ENCODE results near the gene INO80B.
"Not testable (repeated sequence)": the region's sequence is repeated elsewhere in the genome, so short reads cannot be mapped to it uniquely, and the experiment has no call there.

Gene INO80B

DNA sequence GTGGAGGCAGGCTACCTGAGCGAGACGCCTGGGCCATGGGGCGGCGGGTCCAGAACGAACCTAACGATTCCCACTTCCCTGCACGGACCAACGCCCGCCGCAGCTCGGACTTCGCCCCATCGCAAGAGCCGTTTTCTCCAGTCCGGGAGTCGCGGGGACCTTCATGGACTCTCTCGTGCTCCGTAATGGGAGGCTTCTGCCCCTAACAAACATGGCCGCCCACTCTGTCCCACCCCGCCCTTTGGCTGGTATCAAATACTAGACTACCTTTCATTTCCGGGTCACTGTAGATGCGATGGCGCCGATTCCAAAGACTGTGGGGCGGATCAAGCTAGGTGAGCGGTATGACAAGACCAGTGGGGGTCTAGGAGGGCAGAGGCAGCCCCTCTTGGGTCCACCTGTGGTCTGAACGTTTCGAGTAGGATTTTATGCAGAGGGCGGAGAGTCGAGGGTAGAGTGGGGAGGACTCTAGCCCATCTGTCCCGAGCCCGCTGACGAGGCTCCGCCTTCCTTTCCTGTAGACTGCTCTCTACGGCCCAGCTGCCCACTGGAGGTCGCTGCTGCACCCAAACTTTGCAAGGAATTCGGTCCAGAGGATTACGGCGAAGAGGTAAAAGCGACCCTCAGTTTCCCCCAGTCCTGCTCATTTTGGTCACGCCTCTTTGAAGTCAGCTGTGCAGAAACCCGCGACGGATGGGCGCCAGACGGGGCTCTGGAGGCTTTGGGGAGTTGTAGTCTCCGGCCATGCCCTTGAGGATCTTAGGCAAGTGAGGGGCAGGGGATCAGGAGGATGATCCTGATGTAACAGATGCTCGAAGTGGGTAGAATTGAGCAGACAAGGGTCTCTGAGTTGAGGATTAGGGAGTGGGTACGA is 28.2 kb downstream of the INO80B start, which contains the start of the genes CCDC142 and TTC31:
TSS of gene CCDC142 (minus strand) at position 198 of the 874 bp plus-strand sequence. CDS start at position 37, 161 bp downstream.
TSS of gene TTC31 (plus strand) at position 281 of the 874 bp plus-strand sequence. CDS start at position 296, 15 bp downstream.
- DNase-seq (ENCODE audit: low read depth, low spot score) = no peak
- no peaks in the 10 kb centered on the region for H3K27me3 ChIP-seq (ENCODE audit: control insufficient read depth, insufficient read depth, low read length)
- no peaks in the 10 kb centered on the region for H3K36me3 ChIP-seq (ENCODE audit: control insufficient read depth, insufficient read depth, low read length)
- no peaks in the 10 kb centered on the region for H3K9me3 ChIP-seq (ENCODE audit: control insufficient read depth, insufficient read depth, low read length)
- no peak within 1 kb of the TSS for H3K27ac ChIP-seq (ENCODE audit: low read length)
- no CpG with 5 or more reads among the region's 50 CpGs for WGBS (ENCODE audit: insufficient coverage, insufficient read length)
- H3K4me3 ChIP-seq (ENCODE audit: low read length) = peak within 1 kb of the TSS; percentile 58
- H3K4me1 ChIP-seq (ENCODE audit: control insufficient read depth, insufficient read depth, low read length) = peaks cover 6% of the 10 kb centered on the region

DNA sequence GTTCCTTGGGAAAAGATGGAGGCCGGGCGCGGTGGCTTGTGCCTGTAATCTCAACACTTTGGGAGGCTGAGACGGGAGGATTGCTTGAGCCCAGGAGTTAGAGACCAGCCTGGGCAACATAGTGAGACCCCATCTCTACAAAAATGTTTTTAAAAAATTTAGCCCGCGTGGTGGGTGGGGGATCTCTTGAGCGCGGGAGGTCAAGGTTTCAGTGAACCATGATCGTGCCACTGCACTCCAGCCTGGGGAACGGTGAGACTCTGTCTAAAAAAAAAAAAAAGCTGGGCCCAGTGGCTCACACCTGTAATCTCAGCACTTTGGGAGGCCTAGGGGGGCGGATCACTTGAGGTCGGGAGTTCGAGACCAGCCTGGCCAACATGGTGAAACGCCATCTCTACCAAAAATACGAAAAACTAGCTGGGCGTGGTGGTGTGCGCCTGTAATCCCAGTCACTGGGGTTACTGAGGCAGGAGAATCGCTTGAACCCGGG is 28.8 kb downstream of the INO80B start:
- H3K27ac ChIP-seq (ENCODE audit: low read length); H3K4me1 ChIP-seq (ENCODE audit: control insufficient read depth, insufficient read depth, low read length); H3K27me3 ChIP-seq (ENCODE audit: control insufficient read depth, insufficient read depth, low read length); H3K9me3 ChIP-seq (ENCODE audit: control insufficient read depth, insufficient read depth, low read length); H3K36me3 ChIP-seq (ENCODE audit: control insufficient read depth, insufficient read depth, low read length); DNase-seq (ENCODE audit: low read depth, low spot score): not testable (repeated sequence)
- H3K4me3 ChIP-seq (ENCODE audit: low read length) = peak overlapping the region; percentile 58; the same call in 1 of the 2 replicates
- WGBS (ENCODE audit: insufficient coverage, insufficient read length) = no CpG with 5 or more reads among the region's 19 CpGs

DNA sequence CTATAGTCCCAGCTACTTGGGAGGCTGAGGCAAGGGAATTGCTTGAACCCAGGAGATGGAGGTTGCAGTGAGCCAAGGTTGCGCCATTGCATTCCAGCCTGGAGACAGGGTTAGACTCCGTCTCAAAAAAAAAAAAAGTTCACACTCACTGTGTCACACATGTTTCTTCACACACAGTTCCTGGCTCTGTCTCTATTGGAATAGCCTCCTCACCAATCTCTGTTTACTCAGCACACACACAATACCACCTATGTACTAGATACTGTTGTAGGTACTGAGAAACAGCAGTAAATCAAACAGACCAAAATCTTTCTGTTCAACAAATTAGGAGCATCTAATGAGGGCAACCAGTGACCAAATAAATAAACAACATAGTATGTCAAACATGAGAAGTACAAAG is 31.3 kb downstream of the INO80B start:
- WGBS (ENCODE audit: insufficient coverage, insufficient read length) = no CpG with 5 or more reads among the region's 2 CpGs
- no peaks in the 10 kb centered on the region for H3K9me3 ChIP-seq (ENCODE audit: control insufficient read depth, insufficient read depth, low read length)
- H3K4me1 ChIP-seq (ENCODE audit: control insufficient read depth, insufficient read depth, low read length) = peaks cover 6% of the 10 kb centered on the region

DNA sequence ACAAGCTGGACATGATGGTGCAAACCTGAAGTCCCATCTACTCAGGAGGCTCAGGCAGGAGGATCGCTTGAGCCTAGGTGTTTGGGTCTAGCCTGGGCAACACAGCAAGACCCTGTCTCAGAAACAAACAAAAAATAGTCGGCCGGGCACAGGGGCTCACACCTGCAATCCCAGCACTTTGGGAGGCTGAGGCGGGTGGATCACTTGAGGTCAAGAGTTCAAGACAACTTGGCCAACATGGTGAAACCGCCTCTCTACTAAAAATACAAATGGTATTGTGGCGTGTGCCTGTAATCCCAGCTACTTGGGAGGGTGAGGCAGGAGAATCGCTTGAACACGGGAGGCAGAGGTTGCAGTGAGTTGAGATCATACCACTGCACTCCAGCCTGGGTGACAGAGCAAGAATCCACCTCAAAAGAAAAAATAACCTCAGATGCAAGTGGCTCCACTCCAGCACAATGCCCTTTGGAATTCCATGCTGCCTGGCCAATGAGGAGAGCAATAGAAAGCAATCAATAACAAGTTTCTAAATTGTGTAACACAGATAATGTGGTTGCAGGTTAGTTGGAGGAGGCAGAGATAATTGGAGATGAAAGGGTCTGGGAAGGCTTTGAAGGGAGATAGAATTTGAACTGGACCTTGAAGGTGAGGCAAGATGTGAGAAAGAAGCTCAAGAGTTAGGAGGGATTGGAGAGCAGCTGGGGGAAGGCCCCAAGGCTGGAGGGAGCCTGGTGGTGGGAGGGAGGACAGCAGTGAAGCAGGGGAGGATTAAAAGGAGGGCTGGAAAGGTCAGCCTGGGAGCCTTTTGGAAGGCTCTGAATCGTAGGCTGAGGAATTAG is 34.0 kb downstream of the INO80B start:
- peaks cover 24% of the 10 kb centered on the region for H3K36me3 ChIP-seq (ENCODE audit: control insufficient read depth, insufficient read depth, low read length)
- no CpG with 5 or more reads among the region's 9 CpGs for WGBS (ENCODE audit: insufficient coverage, insufficient read length)
- H3K27me3 ChIP-seq (ENCODE audit: control insufficient read depth, insufficient read depth, low read length) = no peaks in the 10 kb centered on the region
- DNase-seq (ENCODE audit: low read depth, low spot score) = no peak
- no peaks in the 10 kb centered on the region for H3K4me1 ChIP-seq (ENCODE audit: control insufficient read depth, insufficient read depth, low read length)
- no peak overlapping the region for H3K27ac ChIP-seq (ENCODE audit: low read length)
- H3K9me3 ChIP-seq (ENCODE audit: control insufficient read depth, insufficient read depth, low read length) = no peaks in the 10 kb centered on the region
- no peak overlapping the region for H3K4me3 ChIP-seq (ENCODE audit: low read length)

More for the DNA sequence above, 31.3 kb downstream of the INO80B start:
- Histone ChIP-seq H3K27ac (ENCODE audit: low read length) (no peak overlapping the region), H3K27me3 (ENCODE audit: control insufficient read depth, insufficient read depth, low read length) (no peaks in the 10 kb centered on the region), H3K4me3 (ENCODE audit: low read length) (no peak overlapping the region), H3K36me3 (ENCODE audit: control insufficient read depth, insufficient read depth, low read length) (peaks cover 6% of the 10 kb centered on the region; the same call in 1 of the 2 replicates)
- DNase-seq (ENCODE audit: low read depth, low spot score) = no peak

DNA sequence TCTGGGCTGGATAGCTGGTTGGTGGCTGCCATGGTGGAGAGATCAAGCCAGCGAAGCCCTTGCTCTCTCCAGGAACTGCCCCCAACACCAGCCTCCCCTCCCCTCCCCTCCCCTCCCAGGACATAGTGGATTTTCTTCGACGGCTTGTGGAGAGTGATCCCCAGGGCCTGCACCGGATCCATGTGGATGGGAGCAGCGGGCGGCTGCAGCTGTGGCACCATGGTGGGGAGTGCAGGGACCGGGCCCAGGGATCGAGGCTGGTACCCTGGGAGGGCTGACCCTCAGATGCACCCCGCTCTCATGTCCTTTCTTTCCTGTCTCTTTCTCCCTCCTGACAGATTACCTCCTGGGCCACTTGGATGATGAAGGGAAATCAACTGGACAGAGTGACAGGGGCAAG is 35.0 kb downstream of the INO80B start:
- no peaks in the 10 kb centered on the region for H3K9me3 ChIP-seq (ENCODE audit: control insufficient read depth, insufficient read depth, low read length)
- no peaks in the 10 kb centered on the region for H3K4me1 ChIP-seq (ENCODE audit: control insufficient read depth, insufficient read depth, low read length)
- no peak overlapping the region for H3K4me3 ChIP-seq (ENCODE audit: low read length)
- H3K36me3 ChIP-seq (ENCODE audit: control insufficient read depth, insufficient read depth, low read length) = peaks cover 24% of the 10 kb centered on the region
- WGBS (ENCODE audit: insufficient coverage, insufficient read length) = no CpG with 5 or more reads among the region's 9 CpGs
- DNase-seq (ENCODE audit: low read depth, low spot score) = no peak
- H3K27me3 ChIP-seq (ENCODE audit: control insufficient read depth, insufficient read depth, low read length) = no peaks in the 10 kb centered on the region
- H3K27ac ChIP-seq (ENCODE audit: low read length) = no peak overlapping the region

DNA sequence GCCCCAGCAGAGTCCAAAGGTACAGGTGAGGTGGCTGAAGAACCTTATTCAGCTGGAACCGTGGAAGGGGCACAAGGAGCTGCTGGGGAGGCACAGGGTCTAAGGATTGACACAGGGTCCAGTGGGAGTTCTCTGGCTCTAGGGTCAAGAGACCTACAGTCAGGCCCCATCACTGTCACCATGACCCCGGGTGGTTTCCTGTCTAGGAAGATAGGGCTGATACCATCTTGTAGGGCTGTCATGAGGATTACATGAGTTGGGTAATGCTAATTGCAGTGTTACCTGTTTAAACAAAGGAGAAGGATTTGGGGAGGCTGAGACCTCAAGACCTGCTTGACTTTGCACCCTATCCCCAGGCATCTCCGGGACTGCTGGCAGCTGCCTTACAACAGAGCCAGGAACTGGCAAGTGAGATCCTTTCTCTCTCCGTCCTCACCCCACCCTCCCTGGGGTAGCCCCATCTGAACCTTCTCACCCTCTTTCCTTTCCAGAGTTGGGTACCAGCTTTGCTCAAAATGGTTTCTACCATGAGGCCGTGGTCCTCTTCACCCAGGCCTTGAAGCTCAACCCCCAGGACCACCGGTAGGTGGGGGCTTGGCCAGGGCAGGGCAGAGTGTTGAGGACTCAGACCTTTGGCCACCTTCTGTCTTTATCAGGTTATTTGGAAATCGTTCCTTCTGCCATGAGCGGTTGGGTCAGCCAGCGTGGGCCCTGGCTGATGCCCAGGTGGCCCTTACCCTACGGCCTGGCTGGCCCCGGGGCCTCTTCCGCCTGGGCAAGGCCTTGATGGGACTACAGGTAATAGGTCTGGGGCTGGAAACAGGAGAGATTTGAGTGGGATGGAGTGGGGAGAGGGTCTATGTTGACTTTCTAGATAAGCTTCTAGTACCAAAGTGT is 37.0 kb downstream of the INO80B start:
- no CpG with 5 or more reads among the region's 12 CpGs for WGBS (ENCODE audit: insufficient coverage, insufficient read length)
- Histone ChIP-seq H3K4me3 (ENCODE audit: low read length) (no peak overlapping the region), H3K27me3 (ENCODE audit: control insufficient read depth, insufficient read depth, low read length) (peaks cover 12% of the 10 kb centered on the region), H3K36me3 (ENCODE audit: control insufficient read depth, insufficient read depth, low read length) (peaks cover 24% of the 10 kb centered on the region), H3K27ac (ENCODE audit: low read length) (no peak overlapping the region), H3K9me3 (ENCODE audit: control insufficient read depth, insufficient read depth, low read length) (no peaks in the 10 kb centered on the region), H3K4me1 (ENCODE audit: control insufficient read depth, insufficient read depth, low read length) (no peaks in the 10 kb centered on the region)
- DNase-seq (ENCODE audit: low read depth, low spot score) = no peak

DNA sequence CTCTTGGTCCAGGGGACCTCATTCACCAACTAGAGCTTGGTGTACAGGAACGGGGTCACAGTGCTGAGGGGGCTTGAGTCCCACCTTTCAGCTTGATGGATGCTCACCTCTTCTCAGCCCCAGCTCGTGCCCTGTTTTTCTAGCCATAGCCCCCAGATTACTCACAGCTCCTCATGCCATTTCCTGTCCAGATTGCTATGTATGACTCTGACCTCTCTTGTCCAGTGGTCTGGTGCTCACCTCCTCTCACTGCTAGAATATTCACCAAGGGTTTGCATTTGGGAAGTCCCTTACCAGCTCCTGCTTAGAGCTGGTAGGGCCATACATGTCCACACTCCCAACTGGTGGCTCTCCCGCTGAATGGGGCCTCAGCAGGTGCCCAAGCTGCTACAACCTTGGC is 38.7 kb downstream of the INO80B start:
- WGBS (ENCODE audit: insufficient coverage, insufficient read length) = no CpG with 5 or more reads among the region's 3 CpGs
- H3K9me3 ChIP-seq (ENCODE audit: control insufficient read depth, insufficient read depth, low read length) = no peaks in the 10 kb centered on the region
- peaks cover 24% of the 10 kb centered on the region for H3K36me3 ChIP-seq (ENCODE audit: control insufficient read depth, insufficient read depth, low read length)
- H3K27me3 ChIP-seq (ENCODE audit: control insufficient read depth, insufficient read depth, low read length) = peaks cover 28% of the 10 kb centered on the region
- H3K27ac ChIP-seq (ENCODE audit: low read length) = no peak overlapping the region
- no peaks in the 10 kb centered on the region for H3K4me1 ChIP-seq (ENCODE audit: control insufficient read depth, insufficient read depth, low read length)
- H3K4me3 ChIP-seq (ENCODE audit: low read length) = no peak overlapping the region
- DNase-seq (ENCODE audit: low read depth, low spot score) = no peak

DNA sequence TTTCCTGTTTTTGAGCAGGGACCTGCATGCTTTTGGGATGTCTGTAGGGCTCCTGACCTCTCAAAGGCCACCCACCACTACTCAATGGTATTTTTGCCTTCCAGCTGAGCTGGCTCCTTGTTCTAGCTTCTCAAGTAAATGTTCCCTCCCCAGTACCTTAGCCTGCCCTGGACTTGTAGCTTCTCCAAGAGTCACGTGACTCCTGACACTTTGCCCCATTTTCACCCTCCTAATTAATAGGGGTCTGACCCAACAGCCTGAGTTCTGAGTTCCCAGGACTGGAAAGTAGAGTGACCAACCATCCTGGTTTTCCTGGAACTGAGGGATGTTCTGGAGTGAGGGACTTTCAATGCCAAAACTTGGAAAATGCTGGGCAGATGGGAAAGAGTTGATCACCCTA is 40.6 kb downstream of the INO80B start:
- Histone ChIP-seq H3K4me1 (ENCODE audit: control insufficient read depth, insufficient read depth, low read length) (no peaks in the 10 kb centered on the region), H3K4me3 (ENCODE audit: low read length) (no peak overlapping the region), H3K27ac (ENCODE audit: low read length) (no peak overlapping the region), H3K36me3 (ENCODE audit: control insufficient read depth, insufficient read depth, low read length) (peaks cover 21% of the 10 kb centered on the region), H3K27me3 (ENCODE audit: control insufficient read depth, insufficient read depth, low read length) (peaks cover 46% of the 10 kb centered on the region), H3K9me3 (ENCODE audit: control insufficient read depth, insufficient read depth, low read length) (no peaks in the 10 kb centered on the region)
- DNase-seq (ENCODE audit: low read depth, low spot score) = no peak
- WGBS (ENCODE audit: insufficient coverage, insufficient read length) = no CpG with 5 or more reads among the region's 1 CpG

DNA sequence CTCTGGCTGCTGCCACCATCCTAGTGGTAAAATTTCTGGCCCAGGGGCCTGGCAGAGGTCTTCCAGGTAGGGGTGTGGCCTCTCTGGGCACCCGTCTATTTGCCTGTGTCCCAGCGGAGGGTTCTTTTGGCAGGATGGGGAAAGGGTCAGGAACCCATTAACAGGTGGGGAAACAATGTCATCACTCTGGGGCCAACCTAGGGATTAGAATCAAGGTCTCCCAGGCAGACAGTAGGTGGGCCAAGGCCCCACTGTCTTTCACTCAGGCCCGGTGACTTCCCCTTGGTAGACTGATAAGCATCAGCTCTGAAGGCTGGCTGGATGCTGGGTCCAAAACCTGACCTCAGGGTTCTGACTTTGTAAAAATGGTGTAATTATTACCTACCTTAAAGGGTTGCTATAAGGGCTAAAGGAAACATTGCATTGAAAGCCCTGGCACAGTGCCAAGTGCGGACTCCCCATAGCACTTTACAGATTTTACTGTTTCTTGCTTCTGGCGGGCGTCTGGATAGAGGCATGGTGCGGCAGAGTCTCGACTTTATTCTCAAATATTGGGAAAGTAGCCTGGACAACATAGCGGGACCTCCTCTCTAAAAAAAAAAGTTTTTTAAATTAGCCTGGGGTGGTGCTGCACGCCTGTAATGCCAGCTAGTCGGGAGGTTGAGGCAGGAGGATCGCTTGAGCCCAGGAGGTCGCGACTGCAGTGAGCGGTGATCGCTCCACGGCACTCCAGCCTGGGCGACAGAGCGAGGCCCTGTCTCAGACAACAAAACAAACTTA is 42.3 kb downstream of the INO80B start:
- Histone ChIP-seq H3K4me1 (ENCODE audit: control insufficient read depth, insufficient read depth, low read length) (peaks cover 2% of the 10 kb centered on the region; the same call in 1 of the 2 replicates), H3K27me3 (ENCODE audit: control insufficient read depth, insufficient read depth, low read length) (peaks cover 63% of the 10 kb centered on the region), H3K27ac (ENCODE audit: low read length) (no peak overlapping the region), H3K36me3 (ENCODE audit: control insufficient read depth, insufficient read depth, low read length) (peaks cover 9% of the 10 kb centered on the region), H3K4me3 (ENCODE audit: low read length) (peak overlapping the region; percentile 54; the same call in 1 of the 2 replicates), H3K9me3 (ENCODE audit: control insufficient read depth, insufficient read depth, low read length) (no peaks in the 10 kb centered on the region)
- WGBS (ENCODE audit: insufficient coverage, insufficient read length) = no CpG with 5 or more reads among the region's 19 CpGs
- no peak for DNase-seq (ENCODE audit: low read depth, low spot score)

Measured in iPS DF 6.9 (cell line).